H9 (cell line): ENCODE data around the gene RASGRF2. TPM values are rescaled to one million over a fixed set of nuclear protein-coding genes. Genes with fewer than 3 reads are reported as not detected.

Source experiments
- DNase-seq: peaks from one replicate; pipeline ENCODE4 v3.0.0-alpha.2; 2017
- H2AFZ ChIP-seq: one replicate; pipeline ENCODE4 v1.6.1; 2013; ENCODE audit warnings: mild to moderate bottlenecking, low read length, control low read depth, moderate library complexity
- H2AK5ac ChIP-seq: 2 replicates; pipeline ENCODE4 v1.6.1; 2013; ENCODE audit warnings: low read length, control low read depth, mixed read lengths; ENCODE audit not compliant: insufficient read length
- H2BK120ac ChIP-seq: one replicate; pipeline ENCODE4 v1.6.1; 2013; ENCODE audit warnings: low read depth, mild to moderate bottlenecking, low read length, control low read depth, inconsistent platforms; ENCODE audit not compliant: poor library complexity, severe bottlenecking
- H2BK12ac ChIP-seq: 2 replicates; pipeline ENCODE4 v1.6.1; 2013; ENCODE audit warnings: low read length, control low read depth, mixed read lengths, low read depth; ENCODE audit not compliant: insufficient read length
- H2BK15ac ChIP-seq: 2 replicates; pipeline ENCODE4 v1.6.1; 2013; ENCODE audit warnings: low read depth, low read length, control low read depth
- H2BK20ac ChIP-seq: one replicate; pipeline ENCODE4 v1.6.1; 2013; ENCODE audit warnings: low read depth, mild to moderate bottlenecking, low read length, control low read depth, inconsistent platforms; ENCODE audit not compliant: poor library complexity, severe bottlenecking
- H2BK5ac ChIP-seq: 2 replicates; pipeline ENCODE4 v1.6.1; 2013; ENCODE audit warnings: low read length, control low read depth, mixed read lengths; ENCODE audit not compliant: insufficient read length
- H3K14ac ChIP-seq: 2 replicates; pipeline ENCODE4 v1.6.1; 2013; ENCODE audit warnings: low read length, control low read depth; ENCODE audit not compliant: insufficient read depth
- H3K18ac ChIP-seq: 2 replicates; pipeline ENCODE4 v1.6.1; 2013; ENCODE audit warnings: low read depth, mild to moderate bottlenecking, mixed read lengths, low read length, control low read depth; ENCODE audit not compliant: insufficient read length
- H3K23ac ChIP-seq: 2 replicates; pipeline ENCODE4 v1.6.1; 2013; ENCODE audit warnings: low read length, control low read depth, mixed read lengths, low read depth; ENCODE audit not compliant: insufficient read length
- H3K23me2 ChIP-seq: 2 replicates; pipeline ENCODE4 v1.6.1; 2013; ENCODE audit warnings: low read depth, mild to moderate bottlenecking, mixed read lengths, low read length, control low read depth; ENCODE audit not compliant: insufficient read length, poor library complexity, severe bottlenecking
- H3K27ac ChIP-seq: 2 replicates; pipeline ENCODE4 v1.5.1; 2013; ENCODE audit warnings: low read length, control low read depth, mixed read lengths, low read depth; ENCODE audit not compliant: insufficient read length
- H3K27me3 ChIP-seq: 2 replicates; pipeline ENCODE4 v1.6.1; 2013; ENCODE audit warnings: low read length, control low read depth, inconsistent platforms; ENCODE audit not compliant: insufficient read depth
- H3K4ac ChIP-seq: 2 replicates; pipeline ENCODE4 v1.6.1; 2013; ENCODE audit warnings: low read depth, mild to moderate bottlenecking, control low read depth, inconsistent platforms, low read length, moderate library complexity
- H3K4me1 ChIP-seq: 2 replicates; pipeline ENCODE4 v1.6.1; 2013; ENCODE audit warnings: low read length, control low read depth, inconsistent platforms; ENCODE audit not compliant: insufficient read depth
- H3K4me2 ChIP-seq: 2 replicates; pipeline ENCODE4 v1.6.1; 2013; ENCODE audit warnings: low read length, control low read depth, mixed read lengths; ENCODE audit not compliant: insufficient read length, insufficient read depth
- H3K56ac ChIP-seq: 2 replicates; pipeline ENCODE4 v1.6.1; 2013; ENCODE audit warnings: low read depth, mild to moderate bottlenecking, mixed read lengths, low read length, control low read depth; ENCODE audit not compliant: insufficient read length
- H3K79me1 ChIP-seq: 2 replicates; pipeline ENCODE4 v1.6.1; 2013; ENCODE audit warnings: low read depth, mild to moderate bottlenecking, moderate library complexity, low read length, control low read depth, inconsistent platforms; ENCODE audit not compliant: insufficient read depth, poor library complexity, severe bottlenecking
- H3K79me2 ChIP-seq: 2 replicates; pipeline ENCODE4 v1.6.1; 2013; ENCODE audit warnings: low read length, control low read depth, inconsistent platforms; ENCODE audit not compliant: insufficient read depth
- H3K9ac ChIP-seq: 2 replicates; pipeline ENCODE4 v1.6.1; 2013; ENCODE audit warnings: low read length, control low read depth, mixed read lengths; ENCODE audit not compliant: insufficient read length; ENCODE audit errors: extremely low read depth
- H3K9me3 ChIP-seq: one replicate; pipeline ENCODE4 v1.6.1; 2013; ENCODE audit warnings: low read depth, low read length, inconsistent platforms; ENCODE audit not compliant: control insufficient read depth
- H3T11ph ChIP-seq: one replicate; pipeline ENCODE4 v1.6.1; 2013; ENCODE audit warnings: mild to moderate bottlenecking, low read length, control low read depth, inconsistent platforms
- H4K20me1 ChIP-seq: one replicate; pipeline ENCODE4 v1.6.1; 2013; ENCODE audit not compliant: control insufficient read depth, insufficient read length, insufficient read depth
- H4K5ac ChIP-seq: 2 replicates; pipeline ENCODE4 v1.6.1; 2013; ENCODE audit warnings: low read depth, mild to moderate bottlenecking, mixed read lengths, low read length, control low read depth; ENCODE audit not compliant: insufficient read length
- H4K8ac ChIP-seq: replicated peaks from 2 replicates; pipeline ENCODE4 v1.6.1; 2013; ENCODE audit warnings: low read length, control low read depth, mixed read lengths, low read depth; ENCODE audit not compliant: insufficient read length
- H4K91ac ChIP-seq: 2 replicates; pipeline ENCODE4 v1.6.1; 2013; ENCODE audit warnings: low read depth, mild to moderate bottlenecking, moderate library complexity, mixed read lengths, low read length, control low read depth; ENCODE audit not compliant: insufficient read length
- H3K27ac Mint-ChIP-seq, 3 experiments: 2 replicates in 2 of 3; 3 replicates in 1 of 3; pipeline ENCODE4 v1.8.0; 2020 to 2021; ENCODE audit warnings: mixed read lengths in 3 of 3, mild to moderate bottlenecking in 1 of 3, moderate library complexity in 1 of 3
- H3K27me3 Mint-ChIP-seq: 2 replicates; pipeline ENCODE4 v1.8.0; 2021; ENCODE audit warnings: low read depth, mild to moderate bottlenecking, moderate library complexity, mixed read lengths
- H3K36me3 Mint-ChIP-seq, 3 experiments: 2 replicates in 2 of 3; 3 replicates in 1 of 3; pipeline ENCODE4 v1.8.0; 2020 to 2021; ENCODE audit warnings: low read depth in 3 of 3, mixed read lengths in 3 of 3; ENCODE audit not compliant: insufficient read depth in 1 of 3
- H3K4me1 Mint-ChIP-seq, 2 experiments: 2 replicates each; pipeline ENCODE4 v1.8.0; 2020; ENCODE audit warnings: mixed read lengths in 2 of 2
- H3K4me3 Mint-ChIP-seq, 2 experiments: 2 replicates in 1 of 2; 3 replicates in 1 of 2; pipeline ENCODE4 v1.8.0; 2020 to 2021; ENCODE audit warnings: mild to moderate bottlenecking in 2 of 2, mixed read lengths in 2 of 2, moderate library complexity in 1 of 2
- H3K9me3 Mint-ChIP-seq, 2 experiments: 2 replicates in 1 of 2; 3 replicates in 1 of 2; pipeline ENCODE4 v1.8.0; 2020; ENCODE audit warnings: mild to moderate bottlenecking in 2 of 2, mixed read lengths in 2 of 2, moderate library complexity in 1 of 2
- CTCF ChIP-seq: fragments of 200-600 bp; sonication (generic); conservative IDR thresholded peaks from 3 replicates; pipeline ENCODE4 v1.8.0; 2021; ENCODE audit warnings: antibody characterized with exemption, mild to moderate bottlenecking
- WGBS: extraction: QIAGEN DNeasy Blood & Tissue Kit; methylation state at CpG from one replicate; pipeline ENCODE4 v1.1.7; 2013; ENCODE audit warnings: missing lambda C conversion rate, low lambda C conversion rate, mixed read lengths; ENCODE audit not compliant: insufficient read length; ENCODE audit errors: extremely low coverage; 5-methylcytosine and 5-hydroxymethylcytosine counted together
- total RNA-seq: library from RNA; stranded (reverse); gene quantifications from 2 replicates; pipeline ENCODE4 v1.2.1, GENCODE V29; 2021

RASGRF2 gene
- total RNA-seq, 1 experiment from 2014 or later, result 13.5 TPM

- H3K27ac Mint-ChIP-seq, result peak overlapping the region in 1 of 3 experiments; percentile 40; a peak in 1 of 7 replicates
- WGBS, result no CpG with 5 or more reads among the region's 2 CpGs
Observed at GRCh38 chr5:80928073-80928472, 32.1 kb upstream of the RASGRF2 start.

More at GRCh38 chr5:80928073-80928472, 32.1 kb upstream of the RASGRF2 start:
- Histone ChIP-seq H2BK15ac (no peak overlapping the region), H3K27ac (no peak overlapping the region), H3K9me3 (no peaks in the 10 kb centered on the region), H3K14ac (no peak overlapping the region), H3K4ac (no peak overlapping the region), H3T11ph (no peak overlapping the region), H3K79me1 (no peaks in the 10 kb centered on the region), H2BK120ac (no peak overlapping the region), H3K9ac (no peak overlapping the region), H4K91ac (no peak overlapping the region), H2BK5ac (no peak overlapping the region), H2BK20ac (no peak overlapping the region), H4K8ac (no peak overlapping the region), H3K4me1 (0 out of 2 replicates have a peak, but pooled peaks cover 2% of the 10 kb centered on the region), H2AK5ac (no peak overlapping the region), H3K4me2 (no peak overlapping the region), H3K79me2 (no peaks in the 10 kb centered on the region; the same call in 1 of the 2 replicates), H2AFZ (no peak overlapping the region), H3K23ac (no peak overlapping the region), H3K27me3 (no peaks in the 10 kb centered on the region), H3K56ac (no peak overlapping the region), H2BK12ac (no peak overlapping the region), H4K20me1 (no peaks in the 10 kb centered on the region), H4K5ac (no peak overlapping the region), H3K23me2 (no peaks in the 10 kb centered on the region), H3K18ac (no peak overlapping the region)
- DNase-seq, result no peak
- Mint-ChIP-seq H3K27me3 (no peaks in the 10 kb centered on the region; the same call in 1 of the 2 replicates), H3K36me3 (peaks cover 0 to 1% (median 0%) of the 10 kb centered on the region in 3 experiments; a peak in 1 of 7 replicates), H3K4me1 (peaks cover 14 to 16% of the 10 kb centered on the region in 2 experiments), H3K4me3 (no peak overlapping the region), H3K9me3 (no peaks in the 10 kb centered on the region)
- TF ChIP-seq CTCF, result no peak
